ENCODE results near the gene CELF4.

GRCh38 chr18:37482002-37482401 is 83.6 kb downstream of the CELF4 start:
- TF ChIP-seq EZH2 (IDR thresholded peaks at IDR 0.05; ENCODE audit: low read length) = no peak
- no peak for TF ChIP-seq CTCF (optimal IDR thresholded peaks at IDR 0.05 in 1 of 3, IDR thresholded peaks at IDR 0.05 in 1 of 3, conservative IDR thresholded peaks at IDR 0.05 in 1 of 3; ENCODE audit: extremely low read depth in 1 of 3, insufficient read depth in 2 of 3, low read length in 3 of 3)

Measured in keratinocyte (primary cell).